Femur (tissue), 1 donor: Measurements from ENCODE around the gene MAST2.

ENCODE experiments used
- DNase-seq: peaks from one replicate; pipeline ENCODE4 v3.0.0-alpha.2; 2017

MAST2 gene

DNA sequence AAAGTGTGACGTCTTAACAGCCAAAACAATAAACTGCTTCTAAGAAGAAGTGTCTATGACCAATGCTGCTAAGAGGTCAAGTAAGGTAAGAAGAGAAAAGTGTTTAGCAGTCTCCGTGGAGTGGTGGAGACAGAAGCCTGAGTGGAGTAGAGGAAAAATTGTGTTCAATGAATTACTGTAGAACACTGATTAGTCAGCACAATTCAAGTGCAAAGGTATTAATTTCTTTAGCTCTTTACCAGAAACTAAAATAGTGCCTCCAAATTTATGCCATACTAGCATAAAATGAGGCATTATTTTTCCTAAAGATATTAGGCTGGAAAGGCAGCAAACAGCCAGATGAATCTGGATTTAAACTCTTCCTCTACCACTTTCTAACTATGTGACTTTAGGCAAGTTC, 272.9 kb downstream of the MAST2 start:
- DNase-seq, result no peak

DNA sequence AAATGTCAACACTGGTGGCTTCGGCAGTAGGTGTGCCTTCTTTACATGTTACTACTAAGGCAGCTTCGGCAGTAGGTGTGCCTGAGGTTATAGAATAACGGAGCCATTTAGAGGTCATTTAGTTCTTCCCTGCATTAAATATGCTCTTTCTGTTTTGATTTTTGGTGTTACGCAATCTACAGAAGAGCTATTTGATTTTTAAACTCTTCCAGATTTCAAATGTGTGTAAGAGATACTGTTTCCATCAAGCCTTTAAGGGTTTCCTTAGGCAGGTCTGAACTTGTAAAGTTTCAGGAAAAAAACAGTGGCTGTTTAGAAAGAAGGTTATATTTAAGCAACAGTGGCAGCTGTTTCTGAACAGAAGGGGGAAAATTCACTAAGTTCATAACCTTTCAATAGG, 274.2 kb downstream of the MAST2 start:
- DNase-seq, result no peak

GRCh38 chr1:46080257-46080656, 276.8 kb downstream of the MAST2 start:
- no peak for DNase-seq

DNA sequence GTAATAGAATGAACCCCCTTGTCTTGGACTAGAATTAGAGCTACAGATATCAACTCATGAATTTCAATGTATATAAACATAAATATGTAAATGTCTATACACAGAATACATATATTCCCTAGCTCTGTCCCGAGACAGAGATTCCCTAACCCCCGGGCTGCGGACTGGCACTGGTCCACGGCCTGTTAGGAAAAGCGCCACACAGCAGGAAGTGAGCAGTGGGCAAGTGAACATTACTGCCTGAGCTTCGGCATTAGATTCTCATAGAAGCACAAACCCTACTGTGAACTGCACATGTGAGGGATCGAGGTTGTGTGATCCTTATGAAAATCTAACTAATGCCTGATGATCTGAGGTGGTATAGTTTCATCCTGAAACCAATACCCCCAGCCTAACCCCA, 277.8 kb downstream of the MAST2 start:
- DNase-seq, result peak; percentile 30

GRCh38 chr1:46081619-46082018, 278.2 kb downstream of the MAST2 start:
- DNase-seq, result no peak

DNA sequence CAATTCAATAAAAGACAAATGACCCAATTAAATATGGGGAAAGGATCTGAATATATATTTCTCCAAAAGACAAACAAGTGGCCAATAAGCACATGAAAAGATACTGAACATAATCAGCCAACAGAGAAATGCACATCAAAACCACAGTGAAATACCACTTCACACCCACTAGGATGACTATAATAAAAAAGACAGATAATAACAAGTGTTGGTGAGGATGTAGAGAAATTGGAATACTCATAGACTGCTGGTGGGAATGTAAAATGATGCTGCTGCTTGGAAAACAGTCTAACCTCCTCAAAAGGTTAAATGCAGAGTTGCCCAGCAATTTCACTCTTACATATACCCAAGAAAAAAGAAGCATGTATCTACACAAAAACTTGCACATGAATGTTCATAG, 280.2 kb downstream of the MAST2 start:
- DNase-seq, result no peak

DNA sequence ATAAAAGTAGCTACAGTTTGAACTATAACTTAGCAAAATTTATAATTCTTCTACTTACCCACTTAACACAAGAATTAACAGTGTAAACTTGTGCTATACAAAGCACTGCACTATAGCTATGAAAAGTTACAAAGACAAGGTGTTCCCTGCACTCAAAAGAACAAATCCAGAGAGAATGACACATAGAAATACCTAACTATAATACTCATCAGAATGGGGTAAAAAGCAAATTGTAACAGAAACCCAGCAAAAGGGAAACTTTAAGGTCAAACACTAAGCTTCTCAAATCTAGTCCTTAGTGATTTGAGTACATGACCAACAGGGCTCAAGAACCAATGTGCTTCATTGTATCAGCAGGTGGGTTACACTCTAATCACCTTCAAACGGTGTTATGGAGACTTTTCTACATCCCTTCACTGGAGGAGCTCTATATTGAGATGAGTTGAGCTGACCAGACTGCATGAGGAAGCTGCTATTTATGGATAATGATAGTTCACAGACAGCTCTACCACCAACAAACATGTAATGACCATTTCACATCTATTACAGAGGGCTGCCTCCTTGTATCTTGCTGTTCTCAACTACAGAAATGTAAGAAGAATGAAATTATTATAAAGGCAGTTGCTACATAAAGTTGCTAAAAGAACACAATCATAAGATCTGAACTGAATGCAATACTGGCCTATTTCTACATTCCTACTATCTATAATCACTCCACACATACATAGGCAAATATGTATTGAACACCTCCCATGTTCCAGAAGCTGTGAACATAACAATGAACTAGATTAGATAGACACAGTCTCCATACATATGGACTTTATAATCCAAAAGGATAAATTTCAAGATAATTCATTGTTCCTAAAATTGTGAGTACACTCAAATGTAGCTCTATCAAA, 281.4 kb downstream of the MAST2 start:
- DNase-seq, result no peak
